BE2C (cell line): ENCODE data around the gene ELFN1.

ENCODE experiments used
- DNase-seq: peaks from one replicate; pipeline ENCODE4 v3.0.0-alpha.2; 2020
- H3K27me3 ChIP-seq: fragments of 250-450 bp; sonication (Bioruptor Pico); 2 replicates; pipeline ENCODE4 v1.5.1; 2020; ENCODE audit warnings: mild to moderate bottlenecking
- H3K36me3 ChIP-seq: fragments of 250-450 bp; sonication (Bioruptor Pico); 2 replicates; pipeline ENCODE4 v1.5.1; 2020; ENCODE audit warnings: mild to moderate bottlenecking
- H3K4me1 ChIP-seq: fragments of 250-450 bp; sonication (Bioruptor Pico); 2 replicates; pipeline ENCODE4 v1.5.1; 2020
- H3K4me3 ChIP-seq: 2 replicates; pipeline ENCODE4 v1.5.1; 2011; ENCODE audit warnings: low read depth, low read length
- H3K9me3 ChIP-seq: fragments of 250-450 bp; sonication (Bioruptor Pico); 2 replicates; pipeline ENCODE4 v1.5.1; 2020
- TF ChIP-seq, protein P1 (sequence below): IDR thresholded peaks from 2 replicates; pipeline ENCODE4 v1.5.1; 2012; ENCODE audit warnings: mild to moderate bottlenecking, low read depth, low read length

Gene ELFN1

DNA sequence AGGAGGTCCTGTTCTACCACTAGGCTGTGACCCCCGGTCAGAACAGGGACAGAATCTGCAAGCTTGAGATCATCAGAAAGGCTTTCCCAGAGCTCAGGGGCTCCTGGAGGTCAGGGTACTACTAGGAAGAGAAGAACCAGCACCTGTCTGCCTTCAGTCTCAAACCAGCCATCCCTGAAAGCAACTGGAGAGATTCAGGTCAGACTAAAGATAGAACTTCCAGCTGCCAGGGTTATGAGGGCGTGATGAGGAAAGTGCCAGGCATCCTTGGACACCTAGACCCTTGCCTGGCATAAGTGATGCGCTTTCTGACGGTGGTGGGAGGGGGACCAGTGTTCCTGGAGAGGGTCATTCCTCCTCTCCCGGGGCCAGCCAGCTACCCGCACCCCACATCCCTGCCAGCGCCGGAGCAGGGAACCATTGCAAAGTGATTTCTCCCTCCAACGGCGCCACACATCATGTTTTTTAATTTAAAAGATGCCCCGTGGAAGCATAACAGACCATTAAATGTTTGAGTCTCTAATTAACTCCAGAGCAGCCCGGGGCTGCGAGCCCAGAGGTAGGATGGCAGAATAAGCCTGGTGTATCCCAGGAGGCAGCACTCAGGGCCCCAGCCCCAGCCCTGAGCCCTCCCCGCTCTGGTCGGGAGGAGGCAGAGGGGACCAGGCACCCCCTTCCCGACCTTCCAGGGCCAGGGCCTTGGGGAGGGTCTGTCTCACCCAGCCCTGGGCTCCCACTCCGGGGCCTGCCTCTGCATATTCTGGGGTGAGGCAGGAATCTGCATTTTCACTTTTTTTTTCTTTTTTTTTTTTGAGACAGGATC lies 64.0 kb downstream of the ELFN1 start:
- peaks cover 2% of the 10 kb centered on the region; the same call in 1 of the 2 replicates for H3K4me1 ChIP-seq
- no peaks in the 10 kb centered on the region for H3K27me3 ChIP-seq
- peak; percentile 51 for DNase-seq
- H3K4me3 ChIP-seq, result no peak overlapping the region
- H3K9me3 ChIP-seq, result peaks cover 8% of the 10 kb centered on the region; the same call in 1 of the 2 replicates
- H3K36me3 ChIP-seq, result no peaks in the 10 kb centered on the region
- TF ChIP-seq, protein P1, sequence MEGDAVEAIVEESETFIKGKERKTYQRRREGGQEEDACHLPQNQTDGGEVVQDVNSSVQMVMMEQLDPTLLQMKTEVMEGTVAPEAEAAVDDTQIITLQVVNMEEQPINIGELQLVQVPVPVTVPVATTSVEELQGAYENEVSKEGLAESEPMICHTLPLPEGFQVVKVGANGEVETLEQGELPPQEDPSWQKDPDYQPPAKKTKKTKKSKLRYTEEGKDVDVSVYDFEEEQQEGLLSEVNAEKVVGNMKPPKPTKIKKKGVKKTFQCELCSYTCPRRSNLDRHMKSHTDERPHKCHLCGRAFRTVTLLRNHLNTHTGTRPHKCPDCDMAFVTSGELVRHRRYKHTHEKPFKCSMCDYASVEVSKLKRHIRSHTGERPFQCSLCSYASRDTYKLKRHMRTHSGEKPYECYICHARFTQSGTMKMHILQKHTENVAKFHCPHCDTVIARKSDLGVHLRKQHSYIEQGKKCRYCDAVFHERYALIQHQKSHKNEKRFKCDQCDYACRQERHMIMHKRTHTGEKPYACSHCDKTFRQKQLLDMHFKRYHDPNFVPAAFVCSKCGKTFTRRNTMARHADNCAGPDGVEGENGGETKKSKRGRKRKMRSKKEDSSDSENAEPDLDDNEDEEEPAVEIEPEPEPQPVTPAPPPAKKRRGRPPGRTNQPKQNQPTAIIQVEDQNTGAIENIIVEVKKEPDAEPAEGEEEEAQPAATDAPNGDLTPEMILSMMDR, result no peak

DNA sequence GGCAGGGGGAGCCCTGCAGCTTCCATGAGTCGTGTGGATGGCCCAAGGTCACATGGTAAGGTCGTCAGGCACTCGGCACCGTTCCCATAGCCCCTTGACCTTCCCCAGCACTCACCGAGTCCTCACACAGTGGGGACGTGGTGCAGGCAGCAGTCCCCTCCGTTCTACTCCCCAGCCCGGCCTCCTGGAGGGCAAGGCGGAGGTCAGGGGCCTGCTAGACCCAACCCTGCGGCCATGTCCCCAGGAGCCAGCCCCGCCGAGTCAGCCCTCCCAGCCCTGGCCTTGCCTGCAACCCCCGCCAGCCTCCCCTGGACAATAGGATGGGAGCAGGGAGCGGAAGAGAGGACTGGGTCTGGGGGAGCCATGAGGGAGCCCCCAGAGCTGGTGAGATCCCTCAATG lies 65.2 kb downstream of the ELFN1 start:
- DNase-seq, result no peak
- no peaks in the 10 kb centered on the region for H3K27me3 ChIP-seq
- no peak overlapping the region for H3K4me3 ChIP-seq
- TF ChIP-seq, protein P1, result no peak
- H3K36me3 ChIP-seq, result no peaks in the 10 kb centered on the region
- peaks cover 4% of the 10 kb centered on the region; the same call in 1 of the 2 replicates for H3K9me3 ChIP-seq
- H3K4me1 ChIP-seq, result peaks cover 2% of the 10 kb centered on the region; the same call in 1 of the 2 replicates

DNA sequence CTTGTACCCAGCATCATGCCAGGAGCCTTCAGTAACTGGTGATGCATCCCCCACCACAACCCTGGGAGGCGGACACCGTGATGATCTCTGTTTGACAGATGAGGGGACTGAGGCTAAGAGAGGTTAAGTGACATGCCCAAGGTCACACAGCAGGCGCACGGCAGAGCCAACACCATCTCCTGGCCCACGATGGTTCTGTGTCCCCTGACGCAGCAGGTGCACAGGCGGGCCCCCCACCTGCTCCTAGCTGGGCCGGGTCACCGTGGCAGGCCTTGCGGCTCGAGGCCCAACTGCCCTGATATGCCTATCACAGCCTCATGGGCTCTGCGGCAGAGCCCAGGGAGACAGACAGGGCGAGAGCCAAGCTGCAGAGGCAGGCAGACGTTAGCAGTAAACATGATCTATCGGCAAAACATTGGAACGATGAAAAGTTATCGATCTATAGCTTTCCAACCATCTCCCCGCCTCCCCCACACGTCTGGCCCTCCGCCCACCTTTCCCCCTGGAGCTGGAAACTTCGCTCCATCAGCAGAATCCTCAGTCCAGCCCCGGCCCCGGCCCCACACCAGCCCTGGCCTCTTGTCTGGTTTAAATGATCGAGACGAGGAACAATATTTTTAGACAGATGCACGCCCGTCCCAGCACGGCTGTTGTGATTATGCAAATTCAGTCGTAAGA lies 65.9 kb downstream of the ELFN1 start:
- no peak for DNase-seq
- Histone ChIP-seq H3K27me3 (no peaks in the 10 kb centered on the region), H3K9me3 (peaks cover 2% of the 10 kb centered on the region; the same call in 1 of the 2 replicates), H3K4me1 (peaks cover 2% of the 10 kb centered on the region; the same call in 1 of the 2 replicates), H3K36me3 (no peaks in the 10 kb centered on the region), H3K4me3 (no peak overlapping the region)
- TF ChIP-seq, protein P1, result no peak

DNA sequence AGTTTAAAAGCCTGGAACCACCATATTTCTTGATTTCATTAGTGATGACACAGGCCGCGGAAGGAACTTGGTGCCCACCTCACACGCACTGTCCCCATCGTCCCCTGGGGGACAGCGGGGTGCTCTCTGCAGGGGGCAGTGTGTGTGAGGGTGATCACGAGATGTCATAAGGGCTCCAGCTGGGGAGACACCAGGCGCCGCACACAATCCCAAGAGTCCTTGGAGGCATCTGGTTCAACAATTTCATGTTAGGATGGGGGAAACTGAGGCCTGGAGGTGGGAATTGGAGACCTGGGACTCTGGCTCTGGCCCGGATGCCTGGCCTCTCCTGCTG lies 66.4 kb downstream of the ELFN1 start:
- Histone ChIP-seq H3K9me3 (no peaks in the 10 kb centered on the region), H3K36me3 (no peaks in the 10 kb centered on the region), H3K4me1 (peaks cover 2% of the 10 kb centered on the region; the same call in 1 of the 2 replicates), H3K27me3 (no peaks in the 10 kb centered on the region), H3K4me3 (no peak overlapping the region)
- TF ChIP-seq, protein P1, result no peak
- no peak for DNase-seq

DNA sequence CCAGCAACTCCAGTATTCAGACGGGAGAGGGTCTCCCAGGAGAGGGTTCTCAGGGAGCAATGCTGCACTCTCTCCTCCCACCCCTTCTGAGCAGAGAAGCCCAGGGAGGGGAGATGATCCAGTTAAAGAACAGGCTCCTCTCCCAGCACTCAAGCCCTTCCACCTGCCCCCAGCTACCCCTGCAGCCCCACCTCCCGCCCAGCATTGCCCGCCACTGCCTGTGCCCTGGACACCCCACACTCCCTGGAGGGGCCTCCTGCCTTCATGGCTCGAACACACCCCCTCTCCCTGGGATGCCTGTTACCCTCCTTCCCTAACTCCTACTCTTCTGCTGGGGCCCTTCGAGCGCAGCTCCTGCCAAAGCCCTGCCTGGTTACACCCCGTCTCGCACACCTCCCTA lies 66.8 kb downstream of the ELFN1 start:
- no peaks in the 10 kb centered on the region for H3K27me3 ChIP-seq
- no peaks in the 10 kb centered on the region for H3K36me3 ChIP-seq
- no peak for DNase-seq
- H3K4me1 ChIP-seq, result peaks cover 2% of the 10 kb centered on the region; the same call in 1 of the 2 replicates
- no peaks in the 10 kb centered on the region for H3K9me3 ChIP-seq
- no peak overlapping the region for H3K4me3 ChIP-seq
- TF ChIP-seq, protein P1, result no peak

DNA sequence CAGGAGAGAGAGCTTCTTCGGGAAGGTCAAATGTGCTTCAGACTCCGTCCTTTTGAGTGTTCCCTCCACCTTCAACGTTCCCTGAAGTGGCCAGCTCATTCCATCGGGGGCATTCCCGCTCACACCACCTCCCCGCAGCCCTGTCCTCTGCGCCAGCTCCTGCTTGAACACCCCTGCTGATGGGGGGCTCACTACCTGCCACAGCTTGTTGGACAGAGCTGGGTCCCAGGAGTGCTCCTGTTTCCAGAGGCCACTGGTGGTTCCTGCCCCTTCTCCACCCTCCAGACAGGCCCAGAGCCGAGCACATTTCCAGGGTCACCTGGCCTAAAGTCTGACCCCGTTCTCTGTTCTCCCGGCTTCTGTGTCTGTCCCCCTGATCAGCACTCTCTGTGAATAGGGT lies 67.4 kb downstream of the ELFN1 start:
- H3K9me3 ChIP-seq, result no peaks in the 10 kb centered on the region
- no peaks in the 10 kb centered on the region for H3K36me3 ChIP-seq
- no peak for DNase-seq
- H3K27me3 ChIP-seq, result no peaks in the 10 kb centered on the region
- TF ChIP-seq, protein P1, result no peak
- peaks cover 2% of the 10 kb centered on the region; the same call in 1 of the 2 replicates for H3K4me1 ChIP-seq
- no peak overlapping the region for H3K4me3 ChIP-seq
